B cell (primary cell): ENCODE data around the gene AKT1.

Experiments used
- EZH2 ChIP-seq: IDR thresholded peaks from 2 replicates; pipeline ENCODE4 v1.6.1; 2012; ENCODE audit warnings: borderline replicate concordance, low read depth, mild to moderate bottlenecking, moderate library complexity, low read length; ENCODE audit not compliant: insufficient read depth, poor library complexity, severe bottlenecking
- TF ChIP-seq, protein P1 (sequence below): fragments of 200-600 bp; IDR thresholded peaks from one replicate; pipeline ENCODE4 v1.8.0; 2022; ENCODE audit warnings: antibody characterized with exemption, mild to moderate bottlenecking

DNA sequence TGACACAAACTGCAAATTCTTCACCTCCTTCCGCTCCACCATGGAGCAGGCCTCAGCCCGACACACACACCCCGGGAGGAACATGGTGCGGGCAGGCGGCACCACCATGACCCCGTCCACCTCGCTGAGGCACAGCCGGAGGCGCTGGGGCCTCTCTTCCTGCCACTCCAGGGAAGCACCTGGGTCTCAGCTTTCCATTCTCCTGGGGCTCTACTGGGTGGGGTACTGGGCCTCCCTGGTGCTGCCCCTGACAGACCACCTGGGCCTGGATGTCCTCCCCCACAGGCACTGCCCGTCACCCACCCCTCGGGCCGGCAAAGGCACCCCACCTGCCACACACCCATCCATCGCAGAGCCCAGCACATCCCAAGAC lies 9.9 kb downstream of the AKT1 start:
- TF ChIP-seq, protein P1, sequence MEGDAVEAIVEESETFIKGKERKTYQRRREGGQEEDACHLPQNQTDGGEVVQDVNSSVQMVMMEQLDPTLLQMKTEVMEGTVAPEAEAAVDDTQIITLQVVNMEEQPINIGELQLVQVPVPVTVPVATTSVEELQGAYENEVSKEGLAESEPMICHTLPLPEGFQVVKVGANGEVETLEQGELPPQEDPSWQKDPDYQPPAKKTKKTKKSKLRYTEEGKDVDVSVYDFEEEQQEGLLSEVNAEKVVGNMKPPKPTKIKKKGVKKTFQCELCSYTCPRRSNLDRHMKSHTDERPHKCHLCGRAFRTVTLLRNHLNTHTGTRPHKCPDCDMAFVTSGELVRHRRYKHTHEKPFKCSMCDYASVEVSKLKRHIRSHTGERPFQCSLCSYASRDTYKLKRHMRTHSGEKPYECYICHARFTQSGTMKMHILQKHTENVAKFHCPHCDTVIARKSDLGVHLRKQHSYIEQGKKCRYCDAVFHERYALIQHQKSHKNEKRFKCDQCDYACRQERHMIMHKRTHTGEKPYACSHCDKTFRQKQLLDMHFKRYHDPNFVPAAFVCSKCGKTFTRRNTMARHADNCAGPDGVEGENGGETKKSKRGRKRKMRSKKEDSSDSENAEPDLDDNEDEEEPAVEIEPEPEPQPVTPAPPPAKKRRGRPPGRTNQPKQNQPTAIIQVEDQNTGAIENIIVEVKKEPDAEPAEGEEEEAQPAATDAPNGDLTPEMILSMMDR, result no peak
- no peak for TF ChIP-seq EZH2
